ENCODE measurements around the gene ANKRD55.

DNA sequence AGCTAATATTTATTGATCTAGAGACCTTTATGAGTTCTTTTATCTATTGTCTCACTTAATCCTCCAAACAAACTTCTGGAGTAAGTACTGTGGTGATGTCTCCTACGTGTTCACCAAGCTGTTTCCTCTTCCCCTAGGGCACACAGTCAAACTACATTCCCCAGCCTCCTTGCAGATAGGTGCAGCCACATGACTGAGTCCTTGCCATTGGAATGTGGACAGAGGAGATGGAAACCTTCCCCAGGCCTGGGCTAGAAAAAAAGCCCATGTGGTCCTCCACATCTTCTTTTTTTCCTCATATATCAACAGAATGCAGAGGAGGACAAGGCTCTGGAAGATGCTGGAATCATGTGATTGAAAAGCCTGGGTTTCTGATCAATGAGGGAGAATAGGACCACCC lies 88.0 kb downstream of the ANKRD55 start:
- TF ChIP-seq, protein P1, sequence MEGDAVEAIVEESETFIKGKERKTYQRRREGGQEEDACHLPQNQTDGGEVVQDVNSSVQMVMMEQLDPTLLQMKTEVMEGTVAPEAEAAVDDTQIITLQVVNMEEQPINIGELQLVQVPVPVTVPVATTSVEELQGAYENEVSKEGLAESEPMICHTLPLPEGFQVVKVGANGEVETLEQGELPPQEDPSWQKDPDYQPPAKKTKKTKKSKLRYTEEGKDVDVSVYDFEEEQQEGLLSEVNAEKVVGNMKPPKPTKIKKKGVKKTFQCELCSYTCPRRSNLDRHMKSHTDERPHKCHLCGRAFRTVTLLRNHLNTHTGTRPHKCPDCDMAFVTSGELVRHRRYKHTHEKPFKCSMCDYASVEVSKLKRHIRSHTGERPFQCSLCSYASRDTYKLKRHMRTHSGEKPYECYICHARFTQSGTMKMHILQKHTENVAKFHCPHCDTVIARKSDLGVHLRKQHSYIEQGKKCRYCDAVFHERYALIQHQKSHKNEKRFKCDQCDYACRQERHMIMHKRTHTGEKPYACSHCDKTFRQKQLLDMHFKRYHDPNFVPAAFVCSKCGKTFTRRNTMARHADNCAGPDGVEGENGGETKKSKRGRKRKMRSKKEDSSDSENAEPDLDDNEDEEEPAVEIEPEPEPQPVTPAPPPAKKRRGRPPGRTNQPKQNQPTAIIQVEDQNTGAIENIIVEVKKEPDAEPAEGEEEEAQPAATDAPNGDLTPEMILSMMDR (IDR thresholded peaks at IDR 0.05): no peak
- TF ChIP-seq POLR2A (IDR thresholded peaks at IDR 0.05): no peak
- TF ChIP-seq POLR2AphosphoS5 (IDR thresholded peaks at IDR 0.05; ENCODE audit: insufficient read depth in 1 of 2, low read depth in 1 of 2): no peak
